ENCODE data around the gene EIF2D.
A peak's percentile ranks its signal among the peaks of the same experiment; 100 is the strongest.
"Not testable (repeated sequence)": the region's sequence is repeated elsewhere in the genome, so short reads cannot be mapped to it uniquely, and the experiment has no call there.

The EIF2D gene

GRCh38 chr1:206635080-206635977 lies 23.1 kb upstream of the EIF2D start, which contains the start of gene DYRK3:
Gene DYRK3, plus strand, starts transcription at chr1:206635536. Its CDS starts 168 bp downstream, at chr1:206635704.
- DNase-seq, result peak; percentile 92

DNA sequence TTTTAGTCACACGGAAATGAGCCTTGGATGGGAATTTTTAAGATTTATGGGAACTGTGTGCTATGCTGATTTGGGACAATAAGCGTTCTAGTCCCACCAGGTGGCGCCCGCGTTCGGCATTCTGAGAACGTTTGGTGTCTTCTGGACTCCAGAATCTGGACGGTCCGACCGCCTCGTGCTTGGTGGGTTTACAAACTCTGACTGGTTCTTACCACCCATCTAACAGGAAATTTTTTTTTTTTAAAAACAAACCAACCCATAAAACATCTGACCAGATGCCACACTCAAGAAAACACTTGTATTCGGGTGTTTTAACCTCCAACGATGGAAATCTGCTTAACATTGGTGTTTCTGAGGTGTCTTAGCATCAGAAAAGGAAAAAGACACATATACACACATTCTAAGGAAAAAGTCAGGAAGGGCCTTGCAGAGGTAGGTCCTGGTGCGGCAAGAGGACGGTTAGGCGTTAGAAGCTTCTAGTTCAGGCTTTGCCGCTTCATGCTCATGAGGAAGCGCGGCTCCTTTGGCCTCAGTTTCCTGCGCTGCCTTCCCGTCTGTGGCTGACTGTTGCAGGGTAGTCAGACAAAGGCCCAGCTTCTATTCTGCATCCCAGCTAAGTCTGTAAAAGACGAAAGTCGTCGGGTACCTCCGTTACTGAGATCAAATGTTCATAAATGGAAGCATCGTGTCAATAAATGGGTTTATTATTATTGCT lies 22.3 kb upstream of the EIF2D start:
- peak; percentile 82 for DNase-seq

GRCh38 chr1:206633708-206634121 lies 21.4 kb upstream of the EIF2D start:
- no peak for DNase-seq

- peak; percentile 25 for DNase-seq
Measured at GRCh38 chr1:206631085-206631509, 18.8 kb upstream of the EIF2D start.

DNA sequence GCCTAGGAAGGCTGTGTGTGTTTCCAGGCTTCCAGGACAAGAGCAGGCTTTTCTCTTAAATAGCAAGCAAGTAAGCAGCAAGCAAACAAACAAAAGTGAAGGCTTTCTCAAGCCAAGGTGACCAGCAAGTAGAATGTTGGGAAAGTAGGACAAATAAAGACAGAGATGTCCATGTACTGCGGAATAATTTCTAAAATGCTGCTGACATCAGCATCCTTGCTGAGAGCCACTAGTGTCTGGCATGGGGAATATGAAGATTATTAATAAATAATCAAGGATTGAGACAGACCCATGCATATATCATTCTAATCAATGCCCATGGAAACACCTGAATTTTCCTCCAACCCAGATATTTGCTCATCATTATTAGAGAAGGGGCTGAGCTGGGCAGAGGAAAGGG lies 16.7 kb upstream of the EIF2D start:
- no peak for DNase-seq

DNA sequence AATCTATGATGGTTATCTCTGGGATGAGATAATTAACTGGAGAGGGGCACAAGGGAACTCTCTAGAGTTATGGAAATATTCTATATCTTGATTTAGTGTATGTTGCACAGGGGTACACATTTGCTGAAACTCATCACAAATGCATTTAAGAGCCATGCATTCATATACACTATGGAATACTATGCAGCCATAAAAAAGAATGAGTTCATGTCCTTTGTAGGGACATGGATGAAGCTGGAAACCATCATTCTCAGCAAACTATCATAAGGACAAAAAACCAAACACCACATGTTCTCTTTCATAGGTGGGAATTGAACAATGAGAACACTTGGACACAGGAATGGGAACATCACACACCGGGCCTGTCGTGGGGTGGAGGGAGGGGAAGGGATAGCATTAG lies 14.1 kb upstream of the EIF2D start:
- DNase-seq, result not testable (repeated sequence)

DNA sequence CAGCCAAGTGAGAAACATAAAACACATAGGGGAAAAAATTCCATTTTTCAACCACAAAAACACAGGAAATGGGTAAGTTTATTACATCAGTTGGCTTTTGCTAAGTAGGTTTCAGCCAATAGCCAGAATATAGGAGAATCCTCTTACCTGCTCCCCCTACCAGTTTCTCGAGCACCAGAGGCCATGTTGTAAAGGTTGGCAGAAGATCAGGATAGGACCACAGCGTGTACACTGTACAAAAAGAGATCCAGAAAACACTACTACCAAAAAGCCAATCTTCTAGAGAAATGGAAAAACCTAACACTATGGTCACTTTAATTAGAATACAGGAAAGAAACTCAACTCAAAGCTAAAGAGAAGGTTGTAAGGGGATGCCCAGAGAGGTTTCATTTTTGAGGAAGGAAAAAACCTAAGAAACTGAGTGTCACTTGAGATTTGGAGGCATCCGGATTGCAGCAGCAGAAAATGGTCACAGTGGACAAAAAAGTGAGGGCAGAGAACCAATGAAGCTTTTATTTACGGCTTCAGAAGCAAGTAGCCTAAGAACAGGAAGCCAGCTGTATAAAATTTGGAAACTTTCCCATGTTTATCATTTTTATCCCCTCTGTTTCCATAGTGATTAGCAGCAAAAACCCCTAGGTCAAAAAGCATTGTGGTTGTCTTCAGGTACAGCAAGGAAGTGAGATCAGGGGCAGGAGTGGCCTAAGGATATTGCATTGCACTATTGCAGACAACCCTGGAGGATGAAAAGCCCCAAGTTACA lies 2.9 kb downstream of the EIF2D start:
- DNase-seq, result no peak

DNA sequence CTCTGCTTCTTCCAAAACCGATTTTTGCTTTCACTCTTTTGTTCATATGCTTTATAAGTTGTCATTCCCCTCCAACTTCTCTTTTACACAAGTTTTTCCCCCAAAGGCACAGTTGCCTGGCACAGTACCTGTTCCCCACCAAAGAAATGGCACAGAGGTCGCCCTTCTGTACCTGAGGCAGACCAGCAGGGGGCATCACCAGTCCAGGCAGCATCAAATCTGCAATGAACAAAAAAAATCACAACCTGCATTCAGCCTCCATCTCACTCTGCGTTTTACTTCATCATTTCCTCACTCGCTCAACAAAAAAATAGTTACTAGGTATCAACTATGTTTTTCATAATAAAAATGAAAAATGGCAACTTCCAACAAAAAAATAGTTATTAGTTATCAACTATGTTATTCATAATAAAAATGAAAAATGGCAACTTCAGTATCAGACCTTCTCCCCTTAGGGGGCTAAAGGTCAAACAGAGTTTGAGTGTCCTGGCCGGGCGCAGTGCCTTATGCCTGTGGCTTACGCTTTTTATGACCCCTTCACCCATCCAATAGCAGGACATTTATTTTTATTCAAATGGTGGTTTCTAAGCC lies 4.1 kb downstream of the EIF2D start:
- DNase-seq, result peak; percentile 66

DNA sequence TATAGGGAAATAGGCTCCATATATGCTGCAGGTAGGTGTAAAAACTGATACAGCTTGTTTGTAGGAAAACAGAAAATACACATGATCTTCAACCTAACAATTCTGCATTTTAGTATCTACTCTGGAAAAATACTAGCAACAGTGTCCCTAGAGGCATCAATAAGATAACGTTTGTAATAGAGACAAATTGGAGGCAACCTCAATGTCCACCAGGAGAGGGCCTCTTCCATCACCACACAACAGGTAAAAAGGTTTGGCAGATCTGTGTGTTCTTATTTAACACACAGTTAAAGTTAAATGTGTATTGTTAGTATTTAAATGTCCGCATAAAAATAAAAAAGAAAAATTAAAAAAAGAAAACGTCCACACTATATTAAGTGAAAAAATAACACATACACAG lies 5.4 kb downstream of the EIF2D start:
- DNase-seq, result no peak

GRCh38 chr1:206604861-206605260 lies 7.4 kb downstream of the EIF2D start:
- no peak for DNase-seq

DNA sequence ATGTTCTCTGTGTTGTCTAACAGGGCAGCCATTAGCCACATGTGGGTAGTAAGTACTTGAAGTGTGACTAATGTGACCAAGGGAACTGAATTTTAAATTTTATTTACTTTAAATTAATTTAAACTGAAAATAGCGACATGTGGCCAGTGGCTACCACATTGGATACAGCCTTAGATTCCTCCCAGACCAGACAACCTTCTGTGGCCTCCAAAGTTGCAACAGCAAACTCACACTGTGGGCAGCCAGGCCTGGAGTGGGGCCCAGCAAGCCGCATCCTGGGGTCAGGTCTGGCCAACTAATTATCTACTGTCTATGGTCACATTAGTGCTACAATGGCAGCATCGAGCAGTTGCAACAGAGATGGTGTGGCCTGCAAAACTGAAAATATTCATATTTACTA lies 11.7 kb downstream of the EIF2D start:
- DNase-seq, result no peak

DNA sequence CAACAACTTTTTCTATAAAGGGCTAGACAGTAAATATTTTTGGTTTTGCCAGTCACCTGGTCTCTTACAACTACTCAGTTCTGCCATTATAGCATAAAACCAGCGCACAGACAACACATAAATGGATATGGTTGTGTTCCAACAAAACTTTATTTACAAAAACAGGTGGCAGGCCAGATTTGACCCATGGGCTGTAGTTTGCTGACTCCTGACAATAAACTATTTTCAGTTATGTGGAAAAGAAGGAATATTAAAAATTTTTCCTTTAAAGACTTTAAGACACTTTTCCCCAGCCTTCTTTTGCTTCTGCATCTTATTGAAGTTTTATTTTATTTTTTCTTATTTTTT lies 16.0 kb downstream of the EIF2D start:
- no peak for DNase-seq

DNA sequence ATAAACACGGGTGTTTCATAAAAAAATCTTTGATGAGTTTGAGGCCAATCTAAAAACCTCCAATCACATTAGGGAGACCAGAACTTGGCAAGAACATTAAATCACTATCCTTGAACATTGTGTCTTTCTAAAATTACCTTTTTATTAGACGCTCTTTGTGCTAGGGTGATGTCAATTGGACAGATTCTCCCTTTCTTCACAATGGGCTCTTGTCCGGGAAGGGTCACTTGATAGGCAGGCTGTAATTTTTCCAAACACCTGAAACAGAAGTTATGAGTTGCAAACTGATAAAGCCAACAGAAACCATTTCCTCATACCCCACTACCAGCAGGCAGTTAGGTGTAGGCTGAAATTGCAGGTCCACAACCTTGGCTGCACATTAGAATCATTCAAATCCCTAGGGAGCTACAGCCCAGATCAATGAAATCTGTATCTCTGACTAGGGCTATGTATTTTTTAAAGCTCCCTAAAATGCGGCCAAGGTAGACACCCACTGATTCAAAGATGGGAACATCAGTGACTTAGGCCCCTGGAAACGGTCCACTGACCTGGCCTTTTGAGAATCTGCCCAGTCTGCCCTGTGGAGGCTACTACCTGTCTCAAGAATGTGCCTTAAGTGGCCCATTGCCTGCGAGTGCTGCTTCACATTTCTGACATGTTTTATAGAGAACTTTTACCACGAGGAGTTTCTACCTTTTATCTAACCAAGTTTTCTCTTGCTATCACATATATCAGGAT lies 16.5 kb downstream of the EIF2D start:
- no peak for DNase-seq

- DNase-seq, result no peak
Measured at GRCh38 chr1:206593351-206593925, 18.8 kb downstream of the EIF2D start.

- DNase-seq, result no peak
Measured at GRCh38 chr1:206591696-206592095, 20.6 kb downstream of the EIF2D start.

GRCh38 chr1:206591226-206591625 lies 21.0 kb downstream of the EIF2D start:
- DNase-seq, result no peak

- peak; percentile 77 for DNase-seq
Measured at GRCh38 chr1:206590025-206590758, 22.1 kb downstream of the EIF2D start.

DNA sequence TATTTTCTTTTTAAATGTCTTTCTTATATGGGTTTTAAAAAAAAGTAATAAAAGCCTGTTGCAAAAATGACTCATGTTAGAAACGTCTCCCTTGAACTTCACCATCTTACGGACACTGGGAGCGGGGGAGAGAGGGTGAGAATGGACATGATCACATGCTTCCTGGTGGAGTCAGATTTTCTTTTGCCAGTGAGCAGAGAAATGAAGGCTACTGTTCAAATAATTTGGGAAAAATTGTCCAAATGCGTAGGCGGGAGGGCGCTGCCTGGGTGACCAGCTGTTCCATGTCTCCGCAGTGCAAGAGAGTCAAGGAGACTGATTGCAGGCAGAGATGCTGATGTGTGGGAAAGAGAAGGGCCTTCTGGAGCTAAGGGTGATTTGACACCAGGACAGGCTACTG lies 23.1 kb downstream of the EIF2D start:
- no peak for DNase-seq

GRCh38 chr1:206588492-206588891 lies 23.8 kb downstream of the EIF2D start:
- no peak for DNase-seq

DNA sequence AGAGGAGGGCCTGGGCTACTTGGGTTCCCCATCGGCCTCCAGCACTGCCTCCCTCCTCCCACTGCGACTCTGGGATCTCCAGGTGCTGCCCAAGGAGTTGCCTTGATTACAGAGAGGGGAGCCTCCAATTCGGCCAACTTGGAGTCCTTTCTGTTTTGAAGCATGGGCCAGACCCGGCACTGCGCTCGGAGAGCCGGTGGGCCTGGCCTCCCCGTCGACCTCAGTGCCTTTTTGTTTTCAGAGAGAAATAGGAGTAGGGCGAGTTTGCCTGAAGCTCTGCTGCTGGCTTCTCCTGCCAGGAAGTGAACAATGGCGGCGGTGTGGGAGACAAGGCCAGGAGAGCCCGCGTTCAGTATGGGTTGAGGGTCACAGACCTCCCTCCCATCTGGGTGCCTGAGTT lies 24.4 kb downstream of the EIF2D start:
- DNase-seq, result no peak

Measured in stimulated activated CD4-positive, alpha-beta T cell treated with anti-CD3 and anti-CD28 coated beads, Interleukin-4, amount 100 ng/mL, for 24 hours (primary cell).